HL-60/S4 treated with retinoic acid at 250 ng/mL for 4 days and 3 days (cell line): ENCODE measurements around the gene GPR173.

ENCODE experiments used
- in situ Hi-C: fragments of 300-500 bp; cut with MboI; formaldehyde crosslinking; loops from 2 replicates; pipeline ENCODE4 v1.7.0; 2022; ENCODE audit warnings: low sequenced_read_pairs

The GPR173 gene

GRCh38 chrX:53088136-53088974, 39.8 kb downstream of the GPR173 start:
- in situ Hi-C loops, result no loop called here

GRCh38 chrX:53089224-53089842, 40.7 kb downstream of the GPR173 start:
- in situ Hi-C loops, result no loop called here

- in situ Hi-C loops, result no loop called here
Measured at GRCh38 chrX:53089925-53090324, 41.3 kb downstream of the GPR173 start.

- in situ Hi-C loops, result no loop called here
Measured at GRCh38 chrX:53091354-53091753, 42.8 kb downstream of the GPR173 start.

GRCh38 chrX:53093177-53093655, 44.6 kb downstream of the GPR173 start:
- in situ Hi-C loops, result no loop called here

GRCh38 chrX:53093748-53094581, 45.4 kb downstream of the GPR173 start, which contains the start of gene KANTR:
Gene KANTR, plus strand, starts transcription at chrX:53094142. Its CDS starts 30,131 bp downstream, at chrX:53124273.
- in situ Hi-C loops, result no loop called here

GRCh38 chrX:53094582-53094905, 46.0 kb downstream of the GPR173 start:
- in situ Hi-C loops, result no loop called here

GRCh38 chrX:53095796-53096195, 47.2 kb downstream of the GPR173 start:
- in situ Hi-C loops, result no loop called here

- in situ Hi-C loops, result no loop called here
Measured at GRCh38 chrX:53114864-53115549, 66.4 kb downstream of the GPR173 start.

- in situ Hi-C loops, result no loop called here
Measured at GRCh38 chrX:53115550-53115874, 66.9 kb downstream of the GPR173 start.

- in situ Hi-C loops, result no loop called here
Measured at GRCh38 chrX:53116101-53116500, 67.5 kb downstream of the GPR173 start.

GRCh38 chrX:53122013-53122412, 73.4 kb downstream of the GPR173 start:
- in situ Hi-C loops, result no loop called here

- in situ Hi-C loops, result no loop called here
Measured at GRCh38 chrX:53125506-53125905, 76.9 kb downstream of the GPR173 start.

GRCh38 chrX:53126377-53126776, 77.8 kb downstream of the GPR173 start:
- in situ Hi-C loops, result no loop called here

- in situ Hi-C loops, result no loop called here
Measured at GRCh38 chrX:53128097-53128749, 79.6 kb downstream of the GPR173 start.
